HG03159 (cell line): Measurements from ENCODE around the gene SYNDIG1.

Experiments
- ATAC-seq: cut with Tn5 transposase; IDR thresholded peaks from one replicate; pipeline ENCODE4 v1.9.1; 2021; ENCODE audit warnings: mild to moderate bottlenecking, moderate library complexity; ENCODE audit not compliant: unreplicated experiment

SYNDIG1 gene

DNA sequence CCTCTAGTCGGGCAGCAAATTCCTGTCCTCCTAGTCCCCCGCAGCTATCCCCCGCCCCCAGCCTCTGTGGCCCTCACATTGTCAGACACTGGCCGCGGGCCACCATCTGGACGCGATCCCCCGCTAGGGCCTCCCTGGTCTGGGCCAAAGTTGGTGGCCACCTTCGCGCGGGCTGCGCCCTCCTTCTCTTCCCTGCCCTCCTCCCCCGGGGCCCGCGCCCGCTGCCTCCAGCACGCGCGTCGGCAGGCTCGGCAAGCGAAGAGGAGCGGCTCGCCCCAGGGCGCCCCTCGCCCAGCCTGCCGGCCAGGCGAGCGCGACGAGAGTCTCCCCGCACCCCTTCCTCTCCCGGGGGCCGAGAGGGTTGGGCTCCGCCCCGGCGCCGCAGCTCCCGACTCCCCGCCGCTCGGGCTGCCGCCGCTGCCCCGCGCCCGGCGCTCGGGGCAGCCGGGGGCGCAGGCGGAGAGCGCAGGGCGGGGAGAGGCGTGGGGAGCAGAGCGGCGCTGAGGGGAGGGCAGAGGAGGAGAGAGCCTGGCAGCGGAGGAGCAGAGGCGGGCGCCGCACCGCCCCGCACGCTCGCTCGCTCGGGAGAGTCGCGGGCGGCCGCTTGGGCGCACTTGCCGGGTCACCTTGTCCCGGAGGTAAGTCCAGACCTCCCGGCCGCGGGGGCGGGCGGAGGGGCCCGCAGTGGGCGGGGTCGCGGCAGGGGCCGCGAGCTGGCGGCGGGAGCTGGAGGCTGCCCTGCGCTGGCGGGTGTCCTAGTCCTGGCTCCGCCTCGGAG is at the start of gene SYNDIG1:
TSS of gene SYNDIG1 (plus strand) at position 514 of the 778 bp plus-strand sequence. CDS start 73,469 bp downstream, outside the sequence.
- ATAC-seq = no peak

DNA sequence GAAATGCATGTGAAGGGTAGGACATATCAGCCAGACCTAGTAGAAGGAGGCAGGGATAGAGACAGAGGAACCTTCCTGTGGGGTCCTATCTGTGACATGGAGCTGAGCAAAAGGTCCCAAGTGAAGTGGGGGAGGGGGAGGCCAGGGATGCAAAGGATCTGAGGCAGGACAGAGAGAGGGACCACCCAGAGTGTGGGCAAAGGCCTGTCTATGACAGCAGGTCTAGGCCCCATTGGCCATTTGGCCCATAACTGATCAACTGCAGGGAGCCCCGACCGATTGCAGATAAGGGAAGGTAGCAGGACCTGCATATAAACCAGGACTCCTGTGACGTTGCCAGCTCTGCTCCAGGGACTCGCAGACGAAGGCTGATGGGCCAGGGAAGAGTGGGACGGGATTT is 49.6 kb upstream of the SYNDIG1 start:
- no peak for ATAC-seq

DNA sequence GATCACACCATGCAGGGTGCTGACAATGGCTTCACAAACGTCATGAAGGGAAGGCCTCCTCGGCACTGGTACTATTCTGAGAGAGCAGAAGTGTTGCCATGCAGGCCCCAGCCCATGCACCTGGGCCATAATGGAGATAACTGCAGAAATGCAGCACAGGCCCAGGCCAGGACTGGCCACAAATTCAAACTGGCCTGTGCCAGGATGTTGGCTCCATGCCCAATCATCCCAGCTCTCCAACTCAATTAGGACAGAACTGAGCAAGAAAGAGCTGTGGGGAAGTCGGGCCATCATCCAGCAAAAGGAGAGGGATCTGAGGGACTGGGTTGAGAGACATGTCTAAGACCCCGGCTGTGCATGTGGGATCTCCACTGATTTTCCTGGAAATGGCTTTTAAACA is 48.9 kb upstream of the SYNDIG1 start:
- no peak for ATAC-seq

DNA sequence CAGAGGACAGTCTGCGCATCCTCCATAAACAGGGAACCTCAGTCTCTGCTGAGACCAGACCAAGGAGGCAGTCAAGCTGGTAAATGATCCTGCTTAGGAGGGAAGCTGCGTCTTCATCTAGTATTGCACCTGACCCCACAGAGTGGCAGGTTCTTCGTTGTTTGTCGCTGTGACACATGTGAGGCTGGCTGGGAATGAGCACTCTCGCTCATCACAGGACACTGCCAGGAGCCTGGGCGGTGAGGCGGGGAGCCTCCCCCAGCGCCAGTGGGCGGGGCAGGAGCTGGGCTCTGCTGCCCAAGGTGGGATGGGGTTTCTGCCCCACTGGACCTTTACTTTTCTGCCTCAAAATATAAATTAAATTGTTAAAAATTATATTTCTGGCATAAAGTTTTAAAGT is 48.4 kb upstream of the SYNDIG1 start:
- ATAC-seq = no peak

DNA sequence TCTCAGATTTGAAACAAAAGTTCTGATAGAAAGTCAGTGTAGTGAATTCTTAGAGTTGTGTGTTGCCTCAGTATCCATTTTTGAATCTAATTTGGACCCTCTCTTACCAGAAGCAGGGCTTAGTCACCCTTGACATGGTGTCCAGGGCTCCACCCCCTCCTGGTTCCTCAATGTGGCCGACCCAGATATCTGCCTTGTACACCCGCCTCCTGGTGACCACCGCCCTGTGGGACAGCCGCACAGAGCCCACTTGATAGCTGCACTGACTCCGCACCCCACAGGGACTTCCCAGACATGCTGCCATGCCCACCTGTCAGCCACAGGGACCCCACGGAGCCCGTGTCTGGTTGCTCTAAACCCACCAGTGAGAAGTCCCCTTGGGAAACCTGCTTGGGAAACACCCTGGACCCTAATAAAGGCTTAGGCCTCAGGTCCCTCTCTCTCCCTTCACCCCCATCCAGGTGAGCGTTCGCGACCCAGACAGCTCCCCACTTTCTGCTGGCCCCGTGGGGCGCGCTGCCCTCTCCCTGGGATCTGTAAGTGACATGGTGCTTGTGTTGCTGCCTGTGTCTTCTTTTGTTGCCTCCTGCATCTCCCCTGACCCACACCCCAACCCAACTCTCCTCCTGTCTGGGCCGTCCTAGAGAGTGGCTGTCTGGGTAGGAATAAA is 47.2 kb upstream of the SYNDIG1 start:
- ATAC-seq = no peak

DNA sequence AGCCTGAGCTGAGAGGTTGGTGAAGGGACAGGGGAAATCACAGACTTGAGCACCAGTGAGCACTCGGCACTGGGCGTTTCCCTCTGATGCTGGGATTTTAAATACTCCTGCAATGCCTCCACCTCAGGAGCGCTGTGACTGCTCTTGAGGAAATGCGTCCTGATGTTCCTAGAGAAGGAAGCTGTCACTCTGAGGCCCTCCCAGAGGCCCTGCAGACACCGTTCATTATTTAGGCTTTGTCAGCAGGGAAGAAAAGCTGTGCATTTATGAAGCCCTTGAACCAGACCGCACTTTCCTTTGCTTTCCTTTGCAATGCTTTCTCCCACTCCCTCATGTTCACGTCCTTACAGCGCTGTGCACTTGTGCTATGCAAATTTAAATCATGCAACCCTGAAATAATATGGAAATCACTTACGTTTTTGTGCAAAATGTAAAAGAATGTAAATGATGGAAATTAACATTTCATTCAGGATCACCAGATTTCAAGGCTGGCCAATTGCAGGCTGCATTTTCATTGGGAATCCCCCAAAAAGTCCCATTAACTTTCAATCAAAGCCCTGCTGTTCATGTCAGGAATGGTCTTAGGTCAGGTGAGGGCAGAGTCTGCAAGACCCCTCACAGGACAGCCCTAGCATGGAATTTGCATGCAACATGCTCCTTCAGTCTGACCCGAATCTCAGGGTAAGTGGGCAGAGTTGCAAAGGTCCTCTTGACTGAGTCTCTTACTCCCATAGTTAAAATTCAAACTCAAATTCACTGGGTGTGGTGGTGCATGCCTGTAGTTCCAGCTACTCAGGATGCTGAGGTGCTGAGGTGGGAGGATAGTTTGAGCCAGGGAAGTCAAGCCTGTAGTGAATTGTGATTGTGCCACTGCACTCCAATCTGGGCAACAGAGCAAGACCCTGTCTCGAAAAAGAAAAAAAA is 45.8 kb upstream of the SYNDIG1 start:
- ATAC-seq = no peak

DNA sequence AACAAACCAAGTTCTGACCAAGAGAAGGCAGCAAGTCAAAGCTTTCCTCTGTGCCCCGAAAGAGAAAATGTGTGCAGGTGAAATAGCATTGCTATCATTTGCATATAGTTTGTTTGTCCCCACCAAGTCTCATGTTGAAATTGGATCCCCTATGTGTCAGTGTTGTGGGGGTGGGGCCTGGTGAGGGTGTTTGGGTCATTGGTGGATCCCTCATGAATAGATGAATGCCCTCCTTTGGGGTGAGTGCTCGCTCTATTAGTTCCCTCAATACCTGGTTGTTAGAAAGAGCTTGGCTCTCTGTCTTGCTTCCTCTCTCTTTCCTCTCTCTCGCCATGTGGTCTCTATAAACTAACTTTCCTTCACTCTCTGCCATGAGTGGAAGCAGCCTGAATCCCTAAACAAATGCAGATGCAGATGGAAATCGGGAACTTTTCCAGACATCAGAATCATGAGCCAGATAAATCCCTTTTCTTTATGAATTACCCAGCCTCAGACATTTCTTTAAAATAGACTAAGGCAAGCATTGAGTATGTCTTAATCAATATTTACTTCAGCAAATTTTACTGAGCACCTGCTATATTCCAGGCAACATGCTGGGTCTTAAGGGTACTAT is 43.8 kb upstream of the SYNDIG1 start:
- no peak for ATAC-seq

DNA sequence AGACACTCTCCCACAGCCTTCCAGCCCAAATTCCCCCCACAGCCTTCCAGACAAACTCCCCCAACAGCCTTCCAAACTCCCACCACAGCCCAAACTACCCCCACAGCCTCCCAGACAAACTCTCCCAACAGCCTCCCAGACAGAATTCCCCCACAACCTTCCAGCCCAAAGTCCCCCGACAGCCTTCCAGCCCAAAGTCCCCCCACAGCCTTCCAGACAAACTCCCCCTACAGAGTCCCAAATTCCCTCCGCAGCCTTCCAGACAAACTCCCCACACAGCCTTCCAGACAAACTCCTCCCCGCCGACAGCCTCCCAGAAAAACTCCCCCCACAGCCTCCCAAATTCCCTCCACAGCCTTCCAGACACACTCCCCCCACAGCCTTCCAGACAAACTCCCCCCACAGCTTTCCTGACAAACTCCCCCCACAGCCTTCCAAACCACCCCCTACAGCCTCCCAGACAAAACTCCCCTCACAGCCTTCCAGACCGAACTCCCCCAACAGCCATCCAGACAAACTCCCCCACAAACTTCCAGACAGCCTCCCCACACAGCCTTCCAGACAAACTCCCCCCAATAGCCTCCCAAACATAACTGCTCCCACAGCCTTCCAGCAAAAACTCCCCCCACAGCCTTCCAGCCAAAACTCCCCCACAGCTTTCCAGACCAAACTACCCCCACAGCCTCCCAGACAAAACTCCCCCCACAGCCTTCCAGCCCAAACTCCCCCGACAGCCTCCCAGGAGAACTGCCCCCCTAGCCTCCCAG is 38.0 kb upstream of the SYNDIG1 start:
- no peak for ATAC-seq

DNA sequence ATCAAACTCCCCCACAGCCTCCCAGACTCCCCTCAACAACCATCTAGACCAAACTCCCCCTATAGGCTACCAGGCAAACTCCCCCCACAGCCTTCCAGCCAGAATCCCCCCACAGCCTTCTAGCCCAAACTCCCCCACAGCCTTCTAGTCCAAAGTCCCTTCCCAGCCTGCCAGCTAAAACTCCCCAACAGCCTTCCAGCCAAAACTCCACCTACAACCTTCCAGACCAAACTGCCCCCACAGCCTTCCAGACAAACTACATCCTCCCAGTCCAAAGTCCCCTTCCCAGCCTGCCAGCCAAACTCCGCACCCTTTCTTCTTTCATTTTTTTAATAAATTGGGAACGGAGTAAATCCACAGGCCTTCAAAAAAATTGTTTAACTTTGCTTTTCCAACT is 37.4 kb upstream of the SYNDIG1 start:
- ATAC-seq = no peak

DNA sequence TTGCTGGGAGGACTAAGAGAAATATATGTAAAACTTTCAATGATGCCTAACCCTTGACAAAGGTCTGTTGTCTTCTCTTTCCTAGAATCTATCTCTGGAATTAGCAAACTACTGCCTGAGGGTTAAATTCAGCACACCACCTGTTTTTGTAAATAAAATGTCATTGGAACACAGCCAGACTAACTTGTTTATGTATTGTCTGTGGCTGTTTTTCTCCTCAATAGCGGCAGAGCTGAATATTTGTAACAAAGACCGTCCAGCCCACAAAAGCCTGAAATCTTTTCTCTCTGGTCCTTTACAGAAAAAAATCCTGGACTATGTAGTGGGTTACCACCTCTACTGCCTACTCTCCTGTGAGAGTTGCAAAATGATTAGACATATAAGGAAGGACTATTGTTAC is 33.3 kb upstream of the SYNDIG1 start:
- ATAC-seq = no peak

DNA sequence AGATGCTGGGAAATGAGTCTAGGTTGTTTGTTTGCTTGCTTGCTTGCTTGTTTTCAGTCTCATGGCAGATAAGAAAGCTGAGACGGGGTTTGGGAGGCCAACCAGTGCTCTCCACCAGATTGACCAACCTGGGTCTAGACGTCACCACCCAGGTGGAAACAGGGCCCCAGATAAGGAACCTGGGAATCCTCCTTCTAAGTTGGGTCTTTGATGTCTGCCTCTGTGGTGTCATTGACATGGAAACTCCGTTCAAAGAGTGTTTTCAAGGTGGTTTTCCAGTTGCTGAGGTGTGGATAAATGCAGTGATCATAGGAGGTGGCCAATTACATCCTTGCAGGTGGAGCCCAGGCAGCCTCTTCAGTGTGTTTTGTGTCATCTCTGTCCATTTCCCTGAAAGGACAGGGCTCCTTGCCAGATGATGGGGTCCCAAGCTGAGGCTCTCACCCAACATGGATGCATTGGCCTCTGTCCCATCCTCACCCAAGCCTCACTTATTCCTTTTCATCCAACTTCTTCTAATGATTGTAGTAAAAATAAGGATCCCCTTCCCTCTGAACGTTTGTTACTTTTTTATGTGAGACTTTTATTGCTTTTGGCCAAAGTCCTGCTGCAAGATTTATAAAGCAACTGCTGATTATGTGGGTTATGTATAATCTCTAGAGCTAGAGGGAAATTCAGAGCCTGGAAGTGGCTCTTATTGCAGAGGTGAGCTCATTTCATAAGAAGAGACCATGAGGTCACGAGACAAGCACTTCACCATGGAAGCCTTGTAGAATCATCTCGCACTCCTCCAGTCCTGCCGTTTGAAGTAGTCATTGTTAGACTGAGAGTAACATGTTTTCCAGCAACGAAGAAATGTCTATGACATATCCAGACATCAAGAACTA is 32.0 kb upstream of the SYNDIG1 start:
- ATAC-seq = no peak

DNA sequence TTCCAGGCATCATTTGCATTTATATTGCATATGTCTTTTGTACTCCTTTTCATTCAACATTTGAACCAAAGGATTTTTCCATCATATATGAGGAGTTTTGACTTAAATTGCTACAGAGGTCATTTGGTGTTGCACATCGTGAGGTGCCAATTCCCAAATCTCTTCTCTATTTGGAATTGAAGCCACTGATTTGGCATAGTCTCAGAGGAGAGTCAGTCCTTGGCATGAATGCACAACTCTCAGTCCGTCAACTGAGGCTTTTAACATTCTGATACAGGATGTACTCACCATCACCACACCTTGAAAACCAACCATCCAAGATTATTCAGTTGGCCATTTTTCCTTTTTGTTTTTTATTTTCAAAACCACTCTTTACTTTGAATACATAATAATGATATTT is 31.1 kb upstream of the SYNDIG1 start:
- no peak for ATAC-seq

DNA sequence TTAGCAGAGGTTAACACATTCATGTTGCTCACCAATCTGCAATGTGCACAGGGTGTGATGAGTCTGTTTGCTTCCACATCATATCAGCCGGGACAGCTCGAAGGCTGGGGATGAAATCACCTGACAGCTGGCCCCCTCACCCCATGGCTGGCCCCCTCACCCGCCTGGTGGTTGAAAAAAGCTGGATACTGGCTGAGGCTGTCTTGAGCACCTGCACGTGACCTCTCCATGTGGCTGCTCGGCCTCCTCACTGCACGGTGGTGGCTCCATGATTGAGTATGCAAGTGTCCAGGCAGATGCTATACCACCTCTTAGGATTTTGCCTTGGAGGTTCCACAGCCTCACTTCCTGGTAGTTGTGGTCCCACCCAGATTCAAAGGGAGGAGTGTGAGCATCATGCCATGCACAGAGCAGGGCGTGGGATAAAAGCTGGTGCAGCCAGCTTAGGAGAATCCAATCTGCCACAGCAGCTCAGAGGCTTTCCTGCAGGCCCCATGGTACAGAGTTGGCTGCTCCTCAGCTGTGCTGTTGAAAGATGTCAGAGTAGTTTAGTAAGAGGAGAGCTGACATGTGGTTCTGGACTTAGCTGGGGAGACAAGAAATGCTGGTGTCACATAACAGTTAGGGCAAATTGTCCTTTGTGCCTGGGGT is 29.6 kb upstream of the SYNDIG1 start:
- ATAC-seq = no peak

DNA sequence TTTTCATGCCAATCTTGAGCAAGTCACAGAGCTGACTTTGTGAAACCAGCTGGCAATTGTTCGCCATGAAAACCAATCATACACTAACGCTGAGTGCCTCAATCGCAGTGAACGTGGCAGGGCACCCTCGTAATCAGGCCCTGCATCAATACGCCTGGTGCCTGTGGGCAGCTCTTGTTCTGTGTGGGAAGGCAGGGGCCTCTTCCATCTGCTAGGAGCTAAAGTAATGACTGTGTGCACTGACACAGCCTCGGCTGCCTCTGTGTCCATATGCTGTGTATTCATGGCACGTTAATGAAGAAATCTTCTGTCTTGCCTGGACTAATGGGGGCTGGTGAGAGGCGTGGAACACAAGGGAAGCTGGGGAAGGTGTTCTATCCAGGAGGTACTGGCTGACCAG is 27.8 kb upstream of the SYNDIG1 start:
- no peak for ATAC-seq

DNA sequence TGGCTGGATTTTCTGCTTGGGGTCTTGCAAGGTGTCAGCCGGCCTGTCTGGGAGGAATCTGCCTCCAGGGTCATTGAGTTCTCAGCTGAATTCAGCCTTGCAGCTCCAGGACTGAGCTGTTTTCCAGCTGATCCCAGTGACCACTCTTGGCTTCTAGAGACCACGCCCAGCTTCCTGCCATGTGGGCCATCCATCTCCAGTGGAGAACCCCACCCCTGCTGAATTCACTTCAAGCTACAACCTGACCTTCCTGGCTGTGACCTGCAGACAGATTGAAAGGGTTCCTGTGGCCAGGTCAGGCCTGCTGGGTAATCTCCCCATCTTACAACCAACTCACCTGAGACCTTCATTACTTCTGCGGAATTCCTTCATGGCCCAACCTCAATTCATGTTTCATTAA is 26.5 kb upstream of the SYNDIG1 start:
- ATAC-seq = no peak

DNA sequence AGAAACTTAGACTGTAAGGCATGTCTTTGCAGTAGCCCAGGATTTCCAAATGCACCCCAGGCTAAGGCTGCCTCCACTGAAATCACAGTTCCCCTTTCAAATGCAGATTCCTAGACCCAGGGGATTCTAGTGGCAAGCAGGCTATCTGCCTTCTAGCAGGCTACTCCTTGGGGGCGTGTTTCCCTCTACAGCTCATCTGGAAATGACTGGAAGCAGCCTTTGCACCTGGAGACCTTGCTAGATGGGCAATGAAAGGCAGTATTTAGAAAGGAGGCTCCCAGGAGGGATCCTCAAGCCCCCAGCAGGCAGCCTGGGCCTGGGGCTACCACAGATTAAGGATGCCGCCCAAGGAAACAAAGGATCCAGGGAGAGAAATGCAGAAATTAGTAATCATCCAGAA is 26.0 kb upstream of the SYNDIG1 start:
- no peak for ATAC-seq

DNA sequence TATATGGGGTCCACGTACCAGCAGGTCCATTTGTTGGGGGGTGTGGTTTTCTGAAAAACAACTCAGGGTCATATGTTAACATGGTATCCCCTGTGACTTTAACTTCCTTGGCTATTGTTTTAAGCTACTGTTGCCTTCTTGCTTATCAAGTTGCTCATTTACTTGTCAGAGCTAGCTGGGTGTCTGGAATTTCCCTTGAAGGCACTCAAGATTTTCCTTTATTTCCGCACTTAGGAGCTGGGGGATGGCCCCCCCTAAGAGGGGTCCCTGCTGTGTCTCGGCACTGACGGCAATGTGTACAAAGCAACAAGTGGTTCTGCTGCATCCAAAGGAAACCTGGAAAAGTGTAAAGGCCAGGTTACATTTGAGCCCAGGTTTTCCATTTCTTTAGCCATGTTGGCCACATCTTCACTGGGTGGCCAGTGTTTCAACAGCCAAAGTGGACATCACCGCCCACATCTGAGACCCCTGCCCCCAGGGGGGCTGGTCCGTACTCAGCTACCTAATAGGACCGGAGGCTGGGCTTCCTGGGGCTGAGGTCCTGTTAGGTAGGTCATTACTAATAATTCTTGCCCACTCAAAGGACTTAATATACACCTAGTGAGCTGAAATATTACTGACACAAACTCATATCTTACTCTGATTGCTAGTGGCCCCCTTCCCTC is 24.8 kb upstream of the SYNDIG1 start:
- no peak for ATAC-seq

DNA sequence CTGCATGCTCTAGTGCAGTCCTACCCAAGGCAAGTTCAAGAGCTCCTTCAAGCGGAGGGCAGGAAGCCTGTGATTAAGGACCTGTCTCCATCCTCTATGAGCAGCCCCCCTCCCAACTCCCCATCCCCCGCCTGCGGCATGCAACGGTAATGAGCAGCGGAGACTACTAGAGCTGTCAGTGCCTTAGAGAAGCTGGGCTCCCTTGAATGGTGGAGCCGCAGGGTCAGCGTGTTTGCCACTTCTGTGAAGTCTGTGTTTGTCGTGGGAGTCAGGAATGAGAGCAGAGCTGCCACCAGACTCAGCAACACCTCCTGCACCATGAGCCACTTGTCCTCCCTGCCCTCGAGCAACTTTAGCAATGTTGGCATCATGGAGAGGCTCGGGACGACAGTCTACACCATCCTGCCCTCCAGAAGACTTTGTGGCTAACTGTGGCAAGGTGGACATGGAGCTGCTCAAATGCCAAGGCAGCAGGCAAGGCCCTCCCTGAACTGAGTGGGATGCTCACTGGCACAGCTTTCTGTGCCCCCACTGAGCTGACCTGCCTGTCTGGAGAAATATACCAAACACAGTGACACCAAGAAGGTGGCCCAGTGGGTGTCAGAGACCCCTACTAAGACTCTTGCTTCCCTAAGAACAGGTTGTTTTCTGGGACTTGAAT is 23.8 kb upstream of the SYNDIG1 start:
- ATAC-seq = no peak
